Measurements from ENCODE around the gene TMEM170A.
A peak's percentile ranks its signal among the peaks of the same experiment; 100 is the strongest.

TMEM170A gene

DNA sequence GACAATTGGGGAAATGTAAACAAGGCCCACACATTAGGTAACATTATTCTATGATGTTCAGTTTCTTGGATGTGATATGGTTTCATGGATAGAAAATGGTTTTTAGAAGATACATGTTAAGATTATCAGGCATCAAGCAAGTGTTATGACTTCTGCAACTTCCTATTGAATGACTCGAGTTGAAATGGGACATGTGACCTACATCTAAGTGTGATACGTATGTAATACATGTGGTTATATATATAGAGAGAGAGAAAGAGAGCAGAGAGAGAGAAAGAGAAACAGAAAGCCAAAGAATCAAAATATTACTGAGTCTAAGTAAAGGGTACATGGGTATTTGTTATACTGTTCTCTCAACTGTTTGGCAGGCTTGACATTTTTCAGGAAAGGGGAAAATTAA, 1.7 kb downstream of the TMEM170A start:
- TF ChIP-seq EZH2 (IDR thresholded peaks at IDR 0.05; ENCODE audit: borderline replicate concordance, low read length) = no peak
- Histone ChIP-seq H3K9ac (ENCODE audit: low read length) (peak overlapping the region; percentile 21; the same call in 1 of the 2 replicates), H3K4me2 (ENCODE audit: low read length) (peak overlapping the region; percentile 75), H3K4me3 (ENCODE audit: low read depth, low read length, poor library complexity, severe bottlenecking) (peak overlapping the region; percentile 85), H3K79me2 (ENCODE audit: insufficient read depth, low read length) (peaks cover 23% of the 10 kb centered on the region), H3F3A (ENCODE audit: insufficient read depth, low read length) (no peaks in the 10 kb centered on the region), H3K36me3 (ENCODE audit: insufficient read depth, low read length) (no peaks in the 10 kb centered on the region), H2AFZ (ENCODE audit: low read length) (no peak overlapping the region), H3K9me3 (ENCODE audit: low read length) (no peaks in the 10 kb centered on the region), H3K27ac (ENCODE audit: low read depth, low read length, poor library complexity, severe bottlenecking) (no peak overlapping the region), H4K20me1 (ENCODE audit: insufficient read depth, low read length) (no peaks in the 10 kb centered on the region), H3K9me2 (ENCODE audit: low read depth, low read length) (no peaks in the 10 kb centered on the region), H3K4me1 (ENCODE audit: insufficient read depth, low read length, severe bottlenecking) (peaks cover 16% of the 10 kb centered on the region), H3K27me3 (ENCODE audit: insufficient read depth, low read length) (0 out of 2 replicates have a peak, but pooled peaks cover 2% of the 10 kb centered on the region)

DNA sequence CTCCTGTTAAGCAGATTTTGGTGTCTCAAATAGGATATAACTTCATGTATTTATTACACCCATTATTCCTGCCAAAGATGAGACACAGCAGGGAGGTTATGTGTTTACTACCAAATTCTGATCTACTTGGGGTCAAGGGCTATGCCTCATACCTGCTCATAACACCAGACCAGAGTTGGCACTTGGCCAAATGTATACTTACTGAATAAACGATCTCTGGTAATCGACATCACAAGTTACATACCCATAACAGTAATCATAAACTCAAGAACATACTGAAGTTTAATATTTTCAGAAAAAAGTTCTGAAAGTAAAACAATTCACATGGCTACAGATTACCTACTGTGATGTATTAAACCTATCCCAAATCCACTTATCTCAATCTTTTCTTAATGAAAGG, 2.9 kb downstream of the TMEM170A start:
- no peaks in the 10 kb centered on the region for H3K9me2 ChIP-seq (ENCODE audit: low read depth, low read length)
- no peak overlapping the region for H3K9ac ChIP-seq (ENCODE audit: low read length)
- H3K9me3 ChIP-seq (ENCODE audit: low read length) = no peaks in the 10 kb centered on the region
- no peaks in the 10 kb centered on the region for H3K36me3 ChIP-seq (ENCODE audit: insufficient read depth, low read length)
- no peak overlapping the region for H3K4me3 ChIP-seq (ENCODE audit: low read depth, low read length, poor library complexity, severe bottlenecking)
- no peak overlapping the region for H2AFZ ChIP-seq (ENCODE audit: low read length)
- no peak for TF ChIP-seq EZH2 (IDR thresholded peaks at IDR 0.05; ENCODE audit: borderline replicate concordance, low read length)
- TF ChIP-seq, protein P1, sequence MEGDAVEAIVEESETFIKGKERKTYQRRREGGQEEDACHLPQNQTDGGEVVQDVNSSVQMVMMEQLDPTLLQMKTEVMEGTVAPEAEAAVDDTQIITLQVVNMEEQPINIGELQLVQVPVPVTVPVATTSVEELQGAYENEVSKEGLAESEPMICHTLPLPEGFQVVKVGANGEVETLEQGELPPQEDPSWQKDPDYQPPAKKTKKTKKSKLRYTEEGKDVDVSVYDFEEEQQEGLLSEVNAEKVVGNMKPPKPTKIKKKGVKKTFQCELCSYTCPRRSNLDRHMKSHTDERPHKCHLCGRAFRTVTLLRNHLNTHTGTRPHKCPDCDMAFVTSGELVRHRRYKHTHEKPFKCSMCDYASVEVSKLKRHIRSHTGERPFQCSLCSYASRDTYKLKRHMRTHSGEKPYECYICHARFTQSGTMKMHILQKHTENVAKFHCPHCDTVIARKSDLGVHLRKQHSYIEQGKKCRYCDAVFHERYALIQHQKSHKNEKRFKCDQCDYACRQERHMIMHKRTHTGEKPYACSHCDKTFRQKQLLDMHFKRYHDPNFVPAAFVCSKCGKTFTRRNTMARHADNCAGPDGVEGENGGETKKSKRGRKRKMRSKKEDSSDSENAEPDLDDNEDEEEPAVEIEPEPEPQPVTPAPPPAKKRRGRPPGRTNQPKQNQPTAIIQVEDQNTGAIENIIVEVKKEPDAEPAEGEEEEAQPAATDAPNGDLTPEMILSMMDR (IDR thresholded peaks at IDR 0.05; ENCODE audit: low read length) = no peak
- H3K79me2 ChIP-seq (ENCODE audit: insufficient read depth, low read length) = peaks cover 23% of the 10 kb centered on the region
- no peaks in the 10 kb centered on the region for H3F3A ChIP-seq (ENCODE audit: insufficient read depth, low read length)
- H4K20me1 ChIP-seq (ENCODE audit: insufficient read depth, low read length) = no peaks in the 10 kb centered on the region
- H3K4me1 ChIP-seq (ENCODE audit: insufficient read depth, low read length, severe bottlenecking) = peaks cover 16% of the 10 kb centered on the region
- H3K27ac ChIP-seq (ENCODE audit: low read depth, low read length, poor library complexity, severe bottlenecking) = no peak overlapping the region
- 0 out of 2 replicates have a peak, but pooled peaks cover 2% of the 10 kb centered on the region for H3K27me3 ChIP-seq (ENCODE audit: insufficient read depth, low read length)
- H3K4me2 ChIP-seq (ENCODE audit: low read length) = no peak overlapping the region

DNA sequence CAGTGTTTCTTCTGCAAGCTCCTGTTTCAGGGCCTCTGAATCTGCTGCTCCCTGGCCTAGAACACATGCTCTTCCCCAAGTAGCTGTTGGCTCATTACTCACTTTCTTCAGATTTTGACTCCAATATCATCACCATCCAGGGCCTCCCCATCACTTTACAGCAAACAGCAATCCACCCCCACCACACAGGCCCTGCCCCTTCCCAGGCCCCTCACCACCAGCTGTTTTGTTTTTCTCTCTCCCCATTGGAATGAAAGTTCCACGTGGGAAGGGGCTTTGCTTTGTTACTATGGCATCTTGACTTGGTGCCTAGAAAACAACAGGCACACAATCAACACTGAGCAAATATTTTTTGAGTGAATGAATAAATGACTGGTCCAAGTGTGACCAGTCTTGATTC, 4.0 kb downstream of the TMEM170A start:
- H4K20me1 ChIP-seq (ENCODE audit: insufficient read depth, low read length) = no peaks in the 10 kb centered on the region
- peaks cover 23% of the 10 kb centered on the region for H3K79me2 ChIP-seq (ENCODE audit: insufficient read depth, low read length)
- TF ChIP-seq EZH2 (IDR thresholded peaks at IDR 0.05; ENCODE audit: borderline replicate concordance, low read length) = no peak
- TF ChIP-seq, protein P1 (IDR thresholded peaks at IDR 0.05; ENCODE audit: low read length) = no peak
- no peak overlapping the region for H3K27ac ChIP-seq (ENCODE audit: low read depth, low read length, poor library complexity, severe bottlenecking)
- no peaks in the 10 kb centered on the region for H3K36me3 ChIP-seq (ENCODE audit: insufficient read depth, low read length)
- no peak overlapping the region for H3K4me3 ChIP-seq (ENCODE audit: low read depth, low read length, poor library complexity, severe bottlenecking)
- 0 out of 2 replicates have a peak, but pooled peaks cover 2% of the 10 kb centered on the region for H3K27me3 ChIP-seq (ENCODE audit: insufficient read depth, low read length)
- H3K9ac ChIP-seq (ENCODE audit: low read length) = no peak overlapping the region
- no peak overlapping the region for H2AFZ ChIP-seq (ENCODE audit: low read length)
- peaks cover 23% of the 10 kb centered on the region for H3K4me1 ChIP-seq (ENCODE audit: insufficient read depth, low read length, severe bottlenecking)
- no peaks in the 10 kb centered on the region for H3F3A ChIP-seq (ENCODE audit: insufficient read depth, low read length)
- no peaks in the 10 kb centered on the region for H3K9me3 ChIP-seq (ENCODE audit: low read length)
- no peak overlapping the region for H3K4me2 ChIP-seq (ENCODE audit: low read length)
- H3K9me2 ChIP-seq (ENCODE audit: low read depth, low read length) = no peaks in the 10 kb centered on the region

DNA sequence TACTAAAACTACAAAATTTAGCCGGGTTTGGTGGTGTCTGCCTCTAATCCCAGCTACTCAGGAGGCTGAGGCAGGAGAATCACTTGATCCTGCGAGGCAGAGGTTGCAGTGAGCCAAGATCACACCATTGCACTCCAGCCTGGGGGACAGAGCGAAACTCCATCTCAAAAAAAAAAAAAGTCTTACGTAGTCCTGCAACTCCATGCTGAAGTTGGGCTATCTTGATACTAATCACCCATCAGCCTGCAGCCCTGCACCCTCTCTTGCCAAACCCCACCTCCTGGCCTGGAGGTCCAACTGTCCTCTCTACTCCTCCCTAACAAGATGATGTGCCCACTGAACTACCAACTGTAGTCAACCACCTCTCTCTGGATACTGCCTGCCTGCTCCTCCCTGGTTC, 4.8 kb downstream of the TMEM170A start:
- Histone ChIP-seq H3K9ac (ENCODE audit: low read length) (no peak overlapping the region), H3K27me3 (ENCODE audit: insufficient read depth, low read length) (no peaks in the 10 kb centered on the region), H3K9me3 (ENCODE audit: low read length) (no peaks in the 10 kb centered on the region), H3K4me3 (ENCODE audit: low read depth, low read length, poor library complexity, severe bottlenecking) (no peak overlapping the region), H3F3A (ENCODE audit: insufficient read depth, low read length) (no peaks in the 10 kb centered on the region), H4K20me1 (ENCODE audit: insufficient read depth, low read length) (no peaks in the 10 kb centered on the region), H3K9me2 (ENCODE audit: low read depth, low read length) (no peaks in the 10 kb centered on the region), H3K4me1 (ENCODE audit: insufficient read depth, low read length, severe bottlenecking) (peaks cover 30% of the 10 kb centered on the region), H3K36me3 (ENCODE audit: insufficient read depth, low read length) (no peaks in the 10 kb centered on the region), H3K27ac (ENCODE audit: low read depth, low read length, poor library complexity, severe bottlenecking) (no peak overlapping the region), H2AFZ (ENCODE audit: low read length) (no peak overlapping the region), H3K79me2 (ENCODE audit: insufficient read depth, low read length) (peaks cover 23% of the 10 kb centered on the region), H3K4me2 (ENCODE audit: low read length) (no peak overlapping the region)
- no peak for TF ChIP-seq EZH2 (IDR thresholded peaks at IDR 0.05; ENCODE audit: borderline replicate concordance, low read length)
- TF ChIP-seq, protein P1 (IDR thresholded peaks at IDR 0.05; ENCODE audit: low read length) = no peak

All from OCI-LY1 (cell line).